DND-41 (cell line): ENCODE measurements around the gene ENTR1.

Experiments
- CTCF ChIP-seq: IDR thresholded peaks from 2 replicates; pipeline ENCODE4 v1.5.1; 2012; ENCODE audit warnings: borderline replicate concordance, low read length, moderate library complexity, mild to moderate bottlenecking; ENCODE audit not compliant: poor library complexity, severe bottlenecking; ENCODE audit errors: extremely low read depth
- EZH2 ChIP-seq: IDR thresholded peaks from 3 replicates; pipeline ENCODE4 v1.6.1; 2012; ENCODE audit warnings: borderline replicate concordance, low read depth, mild to moderate bottlenecking, moderate library complexity, low read length, inconsistent platforms; ENCODE audit not compliant: severe bottlenecking

GRCh38 chr9:136361754-136362449 is 48.5 kb downstream of the ENTR1 start:
- TF ChIP-seq CTCF, result no peak
- TF ChIP-seq EZH2, result no peak
